Kidney (tissue), 14 donors: ENCODE measurements around the gene SEMA6B. TPM values are rescaled to one million over a fixed set of nuclear protein-coding genes. Genes with fewer than 3 reads are reported as not detected.

ENCODE experiments used
- DNase-seq, 5 donors: peaks; one replicate each; pipeline ENCODE4 v3.0.0-alpha.2; 2013 to 2020
- FAIRE-seq: peaks from 2 replicates; lab custom pipeline; 2012; peaks lifted over from hg19 to GRCh38; lab: Jason Lieb, UNC
- H3K27ac ChIP-seq, 2 donors: one replicate each; pipeline ENCODE4 v1.7.0; 2013; ENCODE audit warnings: low read depth in 2 of 2, low read length in 2 of 2, inconsistent platforms in 1 of 2
- H3K27me3 ChIP-seq: one replicate; pipeline ENCODE4 v1.7.1; 2013; ENCODE audit warnings: low read length, inconsistent platforms; ENCODE audit not compliant: control insufficient read depth, insufficient read depth
- H3K36me3 ChIP-seq, 3 donors: one replicate each; pipeline versions ENCODE4 v1.7.0 to v1.7.1; 2013; ENCODE audit warnings: low read length in 3 of 3, control low read depth in 1 of 3, inconsistent platforms in 1 of 3; ENCODE audit not compliant: insufficient read depth in 3 of 3, control insufficient read depth in 2 of 3
- H3K4me1 ChIP-seq, 3 donors: one replicate each; pipeline versions ENCODE4 v1.7.0 to v1.7.1; 2013; ENCODE audit warnings: low read length in 3 of 3, inconsistent platforms in 1 of 3, low read depth in 1 of 3; ENCODE audit not compliant: control insufficient read depth in 2 of 3, insufficient read depth in 2 of 3
- H3K4me3 ChIP-seq, 3 donors: one replicate each; pipeline versions ENCODE4 v1.7.0 to v1.8.1; 2013; ENCODE audit warnings: low read length in 3 of 3, control low read depth in 1 of 3, inconsistent platforms in 1 of 3
- H3K9ac ChIP-seq, 3 donors: one replicate each; pipeline versions ENCODE4 v1.7.0 to v1.7.1; 2013; ENCODE audit warnings: low read length in 3 of 3, control low read depth in 1 of 3, inconsistent platforms in 1 of 3
- H3K9me3 ChIP-seq, 3 donors: one replicate each; pipeline versions ENCODE4 v1.7.0 to v1.7.1; 2013; ENCODE audit warnings: low read length in 3 of 3, control low read depth in 1 of 3, inconsistent platforms in 1 of 3; ENCODE audit not compliant: control insufficient read depth in 2 of 3, insufficient read depth in 1 of 3
- intact Hi-C: fragments of 100-400 bp; cut with DNase I; formaldehyde crosslinking; loops from one replicate; pipeline ENCODE4 v1.11.1; 2022
- polyA plus RNA-seq: library from polyadenylated mRNA; stranded (reverse); fragments of 350-450 nt; fragmentation: Illumina TruSeq; extraction: RNeasy Lipid Tissue Mini Kit (QIAGEN cat#74804); gene quantifications from one replicate; pipeline ENCODE4 v1.2.3, GENCODE V29; 2014; ENCODE audit warnings: low read depth, low replicate concordance; ENCODE audit not compliant: insufficient read depth
- total RNA-seq: library from RNA; stranded (reverse); fragmentation: NEBNext Ultra II Directional; extraction: Animal tissue kit (Norgen Biotek cat#: 25700); gene quantifications from one replicate; pipeline ENCODE4 v1.2.1, GENCODE V29; 2021
- TF ChIP-seq, protein P1 (sequence below): IDR thresholded peaks from 3 replicates; pipeline ENCODE4 v1.5.1; 2012; ENCODE audit warnings: mild to moderate bottlenecking, moderate library complexity, borderline replicate concordance; ENCODE audit not compliant: insufficient read depth; ENCODE audit errors: extremely low read depth
- donor health status: control.
- donor health status: control.
- donor health status: control.
- donor health status: control.
- donor health status: control.
- donor health status: DM: yes; HTN: yes; CAD: no.
- donor health status: Normal renal cell carcinoma (clear cell type).

SEMA6B gene
- total and polyA plus RNA-seq, 2 donors from 2014 or later: 2.6 to 17.7 TPM

GRCh38 chr19:4524808-4525562 lies 34.5 kb downstream of the SEMA6B start:
- H3K9me3 ChIP-seq: no peaks in the 10 kb centered on the region
- H3K4me3 ChIP-seq: no peak overlapping the region
- H3K4me1 ChIP-seq: peaks cover 0 to 2% (median 0%) of the 10 kb centered on the region in 3 donors
- intact Hi-C loops: no loop called here
- no peak for FAIRE-seq
- peak in 2 of 5 donors; percentile 17 to 49 for DNase-seq
- H3K36me3 ChIP-seq: no peaks in the 10 kb centered on the region
- H3K27ac ChIP-seq: no peak overlapping the region
- TF ChIP-seq, protein P1, sequence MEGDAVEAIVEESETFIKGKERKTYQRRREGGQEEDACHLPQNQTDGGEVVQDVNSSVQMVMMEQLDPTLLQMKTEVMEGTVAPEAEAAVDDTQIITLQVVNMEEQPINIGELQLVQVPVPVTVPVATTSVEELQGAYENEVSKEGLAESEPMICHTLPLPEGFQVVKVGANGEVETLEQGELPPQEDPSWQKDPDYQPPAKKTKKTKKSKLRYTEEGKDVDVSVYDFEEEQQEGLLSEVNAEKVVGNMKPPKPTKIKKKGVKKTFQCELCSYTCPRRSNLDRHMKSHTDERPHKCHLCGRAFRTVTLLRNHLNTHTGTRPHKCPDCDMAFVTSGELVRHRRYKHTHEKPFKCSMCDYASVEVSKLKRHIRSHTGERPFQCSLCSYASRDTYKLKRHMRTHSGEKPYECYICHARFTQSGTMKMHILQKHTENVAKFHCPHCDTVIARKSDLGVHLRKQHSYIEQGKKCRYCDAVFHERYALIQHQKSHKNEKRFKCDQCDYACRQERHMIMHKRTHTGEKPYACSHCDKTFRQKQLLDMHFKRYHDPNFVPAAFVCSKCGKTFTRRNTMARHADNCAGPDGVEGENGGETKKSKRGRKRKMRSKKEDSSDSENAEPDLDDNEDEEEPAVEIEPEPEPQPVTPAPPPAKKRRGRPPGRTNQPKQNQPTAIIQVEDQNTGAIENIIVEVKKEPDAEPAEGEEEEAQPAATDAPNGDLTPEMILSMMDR: peak; percentile 49
- no peaks in the 10 kb centered on the region for H3K27me3 ChIP-seq
- no peak overlapping the region for H3K9ac ChIP-seq

DNA sequence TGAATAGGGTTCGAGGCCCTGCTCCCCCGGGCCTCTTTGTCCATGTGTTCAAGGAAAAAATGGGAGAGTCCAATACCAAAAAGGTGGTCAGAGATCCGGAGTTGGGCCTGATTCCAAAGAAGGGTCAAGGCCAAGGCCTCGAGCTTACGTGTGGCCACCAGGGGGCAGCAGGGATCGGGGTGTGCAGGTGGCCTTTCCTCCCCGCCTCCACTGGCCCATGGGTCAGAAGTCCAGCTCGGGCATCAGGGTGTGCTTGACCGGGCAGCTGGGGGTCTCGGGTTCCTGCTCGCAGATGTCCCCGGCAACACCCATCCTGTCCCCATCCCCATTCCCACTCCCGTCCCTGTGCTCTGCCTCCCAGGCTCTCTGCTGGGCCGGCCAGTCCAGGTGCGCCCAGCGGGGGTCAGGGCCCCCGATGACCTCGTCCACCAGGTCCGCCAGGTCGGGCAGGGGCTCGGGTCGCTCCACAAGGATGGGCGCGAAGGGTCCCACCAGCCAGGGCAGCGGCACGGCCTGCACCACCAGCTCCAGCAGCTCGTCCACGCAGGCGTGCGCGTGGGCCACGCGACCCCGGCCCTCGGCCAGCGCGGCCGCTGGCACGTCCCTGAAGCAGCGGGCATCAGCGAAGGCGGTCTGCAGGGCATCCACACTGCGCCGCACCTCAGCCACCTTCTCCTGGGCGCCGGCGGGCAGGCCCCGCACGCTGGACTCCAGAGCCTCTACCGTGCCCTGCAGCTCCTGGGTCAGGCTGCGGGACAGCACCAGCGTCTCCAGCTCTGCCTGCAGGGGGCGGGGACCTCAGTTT lies 36.0 kb downstream of the SEMA6B start:
- intact Hi-C loops: no loop called here
- no peaks in the 10 kb centered on the region for H3K27me3 ChIP-seq
- FAIRE-seq (no peak), DNase-seq (peak in 1 of 5 donors; percentile 19)
- H3K4me3 ChIP-seq: no peak overlapping the region
- TF ChIP-seq, protein P1: peak; percentile 63
- no peak overlapping the region for H3K27ac ChIP-seq
- H3K9ac ChIP-seq: no peak overlapping the region
- H3K9me3 ChIP-seq: no peaks in the 10 kb centered on the region
- H3K36me3 ChIP-seq: no peaks in the 10 kb centered on the region
- H3K4me1 ChIP-seq: peaks cover 0 to 7% (median 0%) of the 10 kb centered on the region in 3 donors

- no peak overlapping the region for H3K4me3 ChIP-seq
- no peak overlapping the region for H3K9ac ChIP-seq
- no peaks in the 10 kb centered on the region for H3K27me3 ChIP-seq
- H3K9me3 ChIP-seq: no peaks in the 10 kb centered on the region
- no peak overlapping the region for H3K27ac ChIP-seq
- H3K36me3 ChIP-seq: no peaks in the 10 kb centered on the region
- peaks cover 0 to 7% (median 0%) of the 10 kb centered on the region in 3 donors for H3K4me1 ChIP-seq
- intact Hi-C loops: no loop called here
- no peak for FAIRE-seq
- DNase-seq: no peak
- TF ChIP-seq, protein P1: no peak
Measured at GRCh38 chr19:4522291-4523002, 37.0 kb downstream of the SEMA6B start.
